Trophoblast cell (in vitro differentiated cells and primary cell): ENCODE results near the gene GLP1R.

Experiments
- DNase-seq, 2 donors: peaks; one replicate each; pipeline ENCODE4 v3.0.0-alpha.2; 2016
- H2AFZ ChIP-seq: 2 replicates; pipeline ENCODE4 v1.6.1; 2013; ENCODE audit warnings: low read length, moderate library complexity, mild to moderate bottlenecking; ENCODE audit not compliant: insufficient read depth, poor library complexity
- H2AK5ac ChIP-seq: 2 replicates; pipeline ENCODE4 v1.6.1; 2013; ENCODE audit warnings: mild to moderate bottlenecking, low read length
- H2BK120ac ChIP-seq: 2 replicates; pipeline ENCODE4 v1.6.1; 2013; ENCODE audit warnings: low read length, mild to moderate bottlenecking, moderate library complexity; ENCODE audit not compliant: insufficient read depth, poor library complexity
- H2BK12ac ChIP-seq: 2 replicates; pipeline ENCODE4 v1.6.1; 2013; ENCODE audit warnings: mild to moderate bottlenecking, low read length, moderate library complexity
- H2BK5ac ChIP-seq: 2 replicates; pipeline ENCODE4 v1.6.1; 2013; ENCODE audit warnings: low read length, low read depth, moderate library complexity, mild to moderate bottlenecking; ENCODE audit not compliant: poor library complexity
- H3K14ac ChIP-seq: 2 replicates; pipeline ENCODE4 v1.6.1; 2013; ENCODE audit warnings: mild to moderate bottlenecking, low read length
- H3K18ac ChIP-seq: 2 replicates; pipeline ENCODE4 v1.6.1; 2013; ENCODE audit warnings: mild to moderate bottlenecking, low read length
- H3K23ac ChIP-seq: 2 replicates; pipeline ENCODE4 v1.6.1; 2013; ENCODE audit warnings: low read length
- H3K27ac ChIP-seq: 2 replicates; pipeline ENCODE4 v1.5.1; 2013; ENCODE audit warnings: low read depth, mild to moderate bottlenecking, inconsistent platforms, low read length, moderate library complexity
- H3K27me3 ChIP-seq: 2 replicates; pipeline ENCODE4 v1.6.1; 2013; ENCODE audit warnings: inconsistent platforms, mild to moderate bottlenecking, low read length, moderate library complexity; ENCODE audit not compliant: insufficient read depth
- H3K36me3 ChIP-seq, 2 experiments: 1 replicate in 1 of 2; 2 replicates in 1 of 2; pipeline ENCODE4 v1.6.1; 2013; ENCODE audit warnings: low read length in 2 of 2, mild to moderate bottlenecking in 2 of 2, moderate library complexity in 1 of 2; ENCODE audit not compliant: insufficient read depth in 2 of 2, control insufficient read depth in 1 of 2
- H3K4ac ChIP-seq: 2 replicates; pipeline ENCODE4 v1.6.1; 2013; ENCODE audit warnings: low read depth, mild to moderate bottlenecking, low read length, moderate library complexity
- H3K4me1 ChIP-seq, 2 experiments: 1 replicate in 1 of 2; 2 replicates in 1 of 2; pipeline ENCODE4 v1.6.1; 2013; ENCODE audit warnings: low read length in 2 of 2, mild to moderate bottlenecking in 2 of 2, moderate library complexity in 1 of 2; ENCODE audit not compliant: insufficient read depth in 2 of 2, control insufficient read depth in 1 of 2
- H3K4me2 ChIP-seq: 2 replicates; pipeline ENCODE4 v1.6.1; 2013; ENCODE audit warnings: inconsistent platforms, mild to moderate bottlenecking, low read length, moderate library complexity
- H3K4me3 ChIP-seq: 2 replicates; pipeline ENCODE4 v1.5.1; 2013; ENCODE audit warnings: mild to moderate bottlenecking, low read depth, low read length, inconsistent platforms
- H3K79me1 ChIP-seq: one replicate; pipeline ENCODE4 v1.6.1; 2013; ENCODE audit warnings: low read length
- H3K79me2 ChIP-seq: 2 replicates; pipeline ENCODE4 v1.6.1; 2013; ENCODE audit warnings: low read length, mild to moderate bottlenecking; ENCODE audit not compliant: control insufficient read depth, insufficient read depth, poor library complexity
- H3K9ac ChIP-seq: 2 replicates; pipeline ENCODE4 v1.6.1; 2013; ENCODE audit warnings: mild to moderate bottlenecking, low read length
- H3K9me3 ChIP-seq: 2 replicates; pipeline ENCODE4 v1.6.1; 2013; ENCODE audit warnings: low read depth, mild to moderate bottlenecking, control low read depth, inconsistent platforms, low read length; ENCODE audit not compliant: insufficient read depth
- H4K12ac ChIP-seq: 2 replicates; pipeline ENCODE4 v1.6.1; 2013; ENCODE audit warnings: low read depth, mild to moderate bottlenecking, low read length, moderate library complexity
- H4K8ac ChIP-seq: 2 replicates; pipeline ENCODE4 v1.6.1; 2013; ENCODE audit warnings: low read depth, mild to moderate bottlenecking, low read length, moderate library complexity
- H4K91ac ChIP-seq: one replicate; pipeline ENCODE4 v1.6.1; 2013; ENCODE audit warnings: low read depth, mild to moderate bottlenecking, low read length, moderate library complexity
- WGBS: extraction: QIAGEN DNeasy Blood & Tissue Kit; methylation state at CpG from one replicate; pipeline ENCODE4 v1.1.7; 2013; ENCODE audit warnings: missing lambda C conversion rate; ENCODE audit not compliant: insufficient read length, insufficient coverage; ENCODE audit errors: extremely low coverage; 5-methylcytosine and 5-hydroxymethylcytosine counted together

GLP1R gene

GRCh38 chr6:39063526-39063925, 14.9 kb downstream of the GLP1R start:
- H2AFZ ChIP-seq = no peak overlapping the region
- no peaks in the 10 kb centered on the region for H3K36me3 ChIP-seq
- H3K4ac ChIP-seq = no peak overlapping the region
- H3K4me1 ChIP-seq = no peaks in the 10 kb centered on the region
- no peak overlapping the region for H4K8ac ChIP-seq
- no peak overlapping the region for H4K12ac ChIP-seq
- H3K79me2 ChIP-seq = no peaks in the 10 kb centered on the region
- H4K91ac ChIP-seq = no peak overlapping the region
- no peak overlapping the region for H2BK5ac ChIP-seq
- no peak overlapping the region for H2BK12ac ChIP-seq
- no peaks in the 10 kb centered on the region for H3K79me1 ChIP-seq
- no peak for DNase-seq
- no peak overlapping the region for H3K23ac ChIP-seq
- no peaks in the 10 kb centered on the region for H3K27me3 ChIP-seq
- no CpG with 5 or more reads among the region's 1 CpG for WGBS
- no peak overlapping the region for H3K9ac ChIP-seq
- no peak overlapping the region for H3K14ac ChIP-seq
- no peaks in the 10 kb centered on the region for H3K9me3 ChIP-seq
- no peak overlapping the region for H3K4me2 ChIP-seq
- no peak overlapping the region for H3K18ac ChIP-seq
- H3K27ac ChIP-seq = no peak overlapping the region
- H2AK5ac ChIP-seq = no peak overlapping the region
- no peak overlapping the region for H2BK120ac ChIP-seq
- no peak overlapping the region for H3K4me3 ChIP-seq

GRCh38 chr6:39065561-39065960, 17.0 kb downstream of the GLP1R start:
- no CpG with 5 or more reads among the region's 8 CpGs for WGBS
- Histone ChIP-seq H2AK5ac (no peak overlapping the region), H3K36me3 (no peaks in the 10 kb centered on the region), H2BK5ac (no peak overlapping the region), H3K9me3 (no peaks in the 10 kb centered on the region), H3K27ac (no peak overlapping the region), H3K4ac (no peak overlapping the region), H2BK120ac (no peak overlapping the region), H4K8ac (no peak overlapping the region), H2BK12ac (no peak overlapping the region), H3K18ac (no peak overlapping the region), H3K79me2 (no peaks in the 10 kb centered on the region), H3K27me3 (no peaks in the 10 kb centered on the region), H3K14ac (no peak overlapping the region), H3K4me3 (no peak overlapping the region), H3K79me1 (no peaks in the 10 kb centered on the region), H3K23ac (no peak overlapping the region), H3K4me1 (no peaks in the 10 kb centered on the region), H3K9ac (no peak overlapping the region), H2AFZ (no peak overlapping the region), H3K4me2 (no peak overlapping the region), H4K12ac (no peak overlapping the region), H4K91ac (no peak overlapping the region)
- no peak for DNase-seq

DNA sequence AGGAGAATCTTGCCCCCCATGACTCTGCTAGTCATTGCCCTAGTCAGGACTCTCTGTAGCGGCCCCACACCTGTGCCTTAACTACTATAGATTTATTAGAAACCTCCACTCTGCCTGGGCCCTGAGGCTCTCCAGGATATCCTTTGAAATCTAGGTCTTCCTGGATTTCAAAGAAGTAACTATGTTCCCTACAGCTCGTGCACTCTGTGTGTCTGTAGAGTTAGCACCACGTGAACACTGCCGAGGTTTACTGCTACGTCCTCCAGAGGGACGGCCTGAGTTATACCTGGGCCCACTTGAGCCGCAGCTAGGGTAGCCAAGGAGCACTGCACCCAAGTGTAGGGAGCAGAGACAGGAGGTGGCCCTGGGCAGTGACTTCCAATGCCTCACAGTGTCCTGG, 19.8 kb downstream of the GLP1R start:
- Histone ChIP-seq H4K12ac (no peak overlapping the region), H4K8ac (no peak overlapping the region), H3K36me3 (no peaks in the 10 kb centered on the region), H3K9ac (no peak overlapping the region), H4K91ac (no peak overlapping the region), H2BK12ac (no peak overlapping the region), H2AK5ac (no peak overlapping the region), H3K23ac (no peak overlapping the region), H3K18ac (no peak overlapping the region), H3K27me3 (no peaks in the 10 kb centered on the region), H3K4me3 (no peak overlapping the region), H2BK120ac (no peak overlapping the region), H3K4me1 (no peaks in the 10 kb centered on the region), H3K14ac (no peak overlapping the region), H3K9me3 (no peaks in the 10 kb centered on the region), H2AFZ (no peak overlapping the region), H3K4me2 (no peak overlapping the region), H3K79me2 (no peaks in the 10 kb centered on the region), H3K4ac (no peak overlapping the region), H3K79me1 (no peaks in the 10 kb centered on the region), H2BK5ac (no peak overlapping the region), H3K27ac (no peak overlapping the region)
- no peak for DNase-seq
- WGBS = no CpG with 5 or more reads among the region's 7 CpGs

GRCh38 chr6:39072830-39073229, 24.2 kb downstream of the GLP1R start:
- H2AFZ ChIP-seq = no peak overlapping the region
- no CpG with 5 or more reads among the region's 9 CpGs for WGBS
- H3K79me1 ChIP-seq = no peaks in the 10 kb centered on the region
- no peak for DNase-seq
- H4K12ac ChIP-seq = no peak overlapping the region
- H3K23ac ChIP-seq = no peak overlapping the region
- H3K14ac ChIP-seq = no peak overlapping the region
- H3K27ac ChIP-seq = no peak overlapping the region
- H3K4me2 ChIP-seq = no peak overlapping the region
- H2BK120ac ChIP-seq = no peak overlapping the region
- H3K27me3 ChIP-seq = no peaks in the 10 kb centered on the region
- H3K9me3 ChIP-seq = no peaks in the 10 kb centered on the region
- H3K79me2 ChIP-seq = no peaks in the 10 kb centered on the region
- no peak overlapping the region for H4K8ac ChIP-seq
- H2BK5ac ChIP-seq = no peak overlapping the region
- no peak overlapping the region for H2AK5ac ChIP-seq
- H2BK12ac ChIP-seq = no peak overlapping the region
- H4K91ac ChIP-seq = no peak overlapping the region
- no peak overlapping the region for H3K9ac ChIP-seq
- H3K36me3 ChIP-seq = no peaks in the 10 kb centered on the region
- no peak overlapping the region for H3K4ac ChIP-seq
- no peaks in the 10 kb centered on the region for H3K4me1 ChIP-seq
- H3K18ac ChIP-seq = no peak overlapping the region
- no peak overlapping the region for H3K4me3 ChIP-seq
